ENCODE results near the gene ID3.
"Not testable (repeated sequence)": the region's sequence is repeated elsewhere in the genome, so short reads cannot be mapped to it uniquely, and the experiment has no call there.

Gene ID3

DNA sequence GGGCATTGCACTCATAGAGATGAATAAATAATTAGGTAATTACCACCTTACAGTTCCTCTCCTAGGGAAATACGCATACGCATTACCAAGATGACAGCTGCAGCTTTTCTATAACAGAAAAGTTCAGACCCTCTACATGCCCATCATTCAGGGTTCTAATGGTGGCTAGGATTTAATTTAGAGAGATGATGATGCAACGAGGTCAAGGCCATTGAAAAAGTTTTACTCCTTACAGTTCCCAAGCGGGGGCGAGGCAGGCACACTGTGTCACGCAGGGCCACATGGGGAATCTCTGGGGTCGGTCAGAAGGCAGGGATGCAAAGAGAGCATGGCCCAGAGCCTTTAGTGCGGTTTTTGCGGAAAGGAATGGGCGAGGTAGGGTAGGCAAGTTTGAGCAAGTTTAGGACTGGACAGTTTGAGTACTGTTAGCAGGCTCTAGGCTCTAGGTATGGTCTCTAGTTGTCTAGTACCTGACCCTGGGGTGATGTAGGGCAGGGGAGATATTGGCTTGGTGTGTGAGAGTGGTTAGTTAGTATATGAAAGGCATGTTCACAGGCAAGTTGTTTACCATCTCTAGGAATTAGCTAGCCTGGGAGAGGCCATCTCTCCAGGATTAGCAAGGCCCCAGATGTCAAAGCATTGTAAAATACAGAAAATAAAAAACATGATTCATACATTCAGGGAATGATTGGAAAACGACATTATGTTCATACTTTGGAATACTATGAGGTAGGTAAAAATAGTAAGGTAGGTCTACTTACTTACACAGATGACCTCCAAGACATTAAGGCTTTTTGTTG lies 29.6 kb upstream of the ID3 start:
- DNase-seq, result no peak

DNA sequence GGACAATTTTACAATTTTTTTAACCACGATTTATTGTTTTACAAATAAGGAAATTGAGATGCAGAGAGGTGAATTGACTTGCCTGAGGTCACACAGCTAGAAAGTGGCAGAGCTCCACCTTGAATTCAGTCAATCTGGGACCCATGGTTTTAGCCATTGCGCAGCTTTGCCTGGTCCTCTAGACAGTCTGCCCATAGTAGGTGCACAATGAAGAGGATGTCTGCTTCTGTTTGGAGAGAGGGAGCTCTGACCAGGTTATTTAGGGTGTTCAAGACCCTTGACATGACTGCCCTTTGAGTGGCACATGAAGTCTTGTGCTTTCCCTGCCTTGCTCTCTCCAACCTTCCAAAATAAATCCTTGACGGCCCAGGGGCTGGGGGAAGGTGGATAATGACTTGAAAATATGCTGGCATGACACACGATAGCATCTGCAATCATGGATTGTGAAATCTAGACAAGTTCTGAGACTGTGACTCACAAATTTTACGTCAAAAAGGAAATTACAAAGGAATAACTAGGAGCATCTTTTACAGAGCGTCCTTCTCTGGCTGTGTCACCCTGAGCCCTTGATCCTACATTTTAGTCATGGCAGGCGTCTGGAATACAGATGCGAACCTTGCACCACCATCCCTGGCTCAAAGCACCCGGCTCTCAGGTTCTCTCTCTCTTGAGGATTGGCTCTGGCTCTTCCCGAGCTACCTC lies 26.2 kb upstream of the ID3 start:
- no peak for DNase-seq

DNA sequence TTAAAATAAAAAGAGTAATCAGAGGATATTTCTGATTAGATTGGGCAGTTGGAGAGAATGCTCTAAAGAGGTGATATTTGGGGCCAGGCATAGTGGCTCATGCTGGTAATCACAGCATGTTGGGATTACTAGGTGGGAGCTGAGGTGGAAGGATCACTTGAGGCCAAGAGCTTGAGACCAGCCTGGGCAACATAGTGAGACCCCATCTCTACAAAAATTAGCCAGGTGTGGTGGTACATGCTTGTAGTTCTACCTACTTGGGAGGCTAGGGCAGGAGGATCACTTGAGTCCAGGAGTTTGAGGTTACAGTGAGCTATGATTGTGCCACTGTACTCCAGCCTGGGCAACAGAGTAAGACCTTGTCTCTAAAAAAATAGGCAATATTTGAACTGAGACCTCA lies 24.4 kb upstream of the ID3 start:
- DNase-seq, result not testable (repeated sequence)

DNA sequence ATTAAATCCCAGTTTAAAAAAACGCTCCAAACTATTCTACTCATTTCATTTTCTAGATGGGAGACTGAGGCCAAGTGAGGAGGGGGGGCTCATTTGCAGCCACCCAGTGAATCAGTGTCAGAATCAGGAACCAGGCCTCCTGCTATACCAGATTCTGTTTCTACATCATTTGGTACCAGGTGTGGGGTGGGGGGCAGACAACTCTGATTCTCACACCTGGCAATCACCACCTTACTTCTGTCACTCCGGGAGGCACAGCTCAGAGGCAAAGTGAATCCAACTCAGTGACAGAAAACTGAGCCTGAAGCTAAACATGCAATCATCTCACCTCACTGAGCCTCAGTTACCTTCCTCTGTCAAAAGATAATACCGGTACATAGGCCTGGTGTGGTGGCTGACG lies 23.5 kb upstream of the ID3 start:
- no peak for DNase-seq

DNA sequence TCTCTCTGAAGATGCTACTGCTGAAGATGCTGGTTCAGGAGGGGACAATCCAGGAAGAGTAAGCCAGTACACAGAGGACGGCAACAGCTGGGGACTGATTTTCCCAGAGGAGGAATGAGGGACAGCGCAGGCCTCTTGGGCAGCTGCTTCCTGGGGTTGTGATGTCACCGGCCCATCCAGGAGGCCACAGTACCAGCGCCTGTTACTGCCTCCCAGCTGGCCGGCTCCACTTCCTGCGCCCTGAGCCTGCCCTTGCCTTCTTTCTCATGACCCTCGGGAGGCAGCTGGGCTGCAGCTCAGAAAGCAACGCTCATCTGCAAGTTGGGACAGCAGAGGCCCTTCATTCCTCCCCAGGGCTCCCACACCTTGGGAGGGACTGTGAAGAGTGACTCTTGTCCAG lies 21.9 kb upstream of the ID3 start:
- no peak for DNase-seq

DNA sequence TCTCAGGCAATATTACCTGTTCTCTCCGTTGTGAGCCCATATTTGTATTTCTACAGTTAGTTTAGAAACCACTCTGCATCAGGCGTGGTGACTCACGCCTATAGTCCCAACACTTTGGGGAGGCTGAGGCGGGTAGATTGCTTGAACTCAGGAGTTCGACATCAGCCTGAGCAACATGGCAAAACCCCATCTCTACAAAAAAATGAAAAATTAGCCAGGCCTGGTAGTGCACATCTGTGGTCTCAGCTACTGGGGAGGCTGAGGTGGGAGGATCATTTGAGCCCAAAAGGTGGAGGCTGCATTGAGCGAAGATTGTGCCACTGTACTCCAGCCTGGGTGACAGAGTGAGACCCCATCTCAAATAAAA lies 19.7 kb upstream of the ID3 start:
- no peak for DNase-seq

DNA sequence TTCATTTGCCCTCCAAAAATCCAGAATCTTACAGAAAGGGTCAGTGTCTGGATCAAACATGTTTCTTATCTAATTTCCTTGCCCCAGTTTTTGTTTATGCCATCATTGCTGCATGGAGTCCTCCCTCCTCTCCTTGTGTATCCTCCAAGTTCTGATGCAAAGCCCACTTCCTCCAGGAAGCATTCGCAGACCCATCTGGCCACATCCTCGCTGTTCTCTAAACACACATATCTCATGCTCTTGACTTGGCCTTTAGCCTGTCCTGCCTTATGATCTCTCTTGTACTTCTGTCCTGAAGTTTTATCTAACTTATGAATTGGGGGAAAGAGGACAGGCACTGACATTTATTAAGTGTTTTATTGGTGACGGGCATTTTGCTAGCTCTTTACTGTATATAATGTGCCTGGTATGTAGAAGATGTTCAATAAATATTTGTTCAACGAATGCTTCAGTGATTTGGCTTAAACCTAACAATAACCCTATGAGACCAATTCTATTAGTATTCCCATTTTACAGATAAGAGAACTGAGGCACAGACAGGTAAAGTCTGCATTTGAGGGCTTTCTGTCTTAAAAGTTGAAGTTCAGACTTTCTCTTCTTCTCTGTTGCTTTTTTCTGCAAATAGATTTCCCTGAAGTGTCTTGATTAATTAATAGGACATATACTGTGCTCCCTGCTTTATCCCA lies 19.2 kb upstream of the ID3 start:
- DNase-seq, result no peak

DNA sequence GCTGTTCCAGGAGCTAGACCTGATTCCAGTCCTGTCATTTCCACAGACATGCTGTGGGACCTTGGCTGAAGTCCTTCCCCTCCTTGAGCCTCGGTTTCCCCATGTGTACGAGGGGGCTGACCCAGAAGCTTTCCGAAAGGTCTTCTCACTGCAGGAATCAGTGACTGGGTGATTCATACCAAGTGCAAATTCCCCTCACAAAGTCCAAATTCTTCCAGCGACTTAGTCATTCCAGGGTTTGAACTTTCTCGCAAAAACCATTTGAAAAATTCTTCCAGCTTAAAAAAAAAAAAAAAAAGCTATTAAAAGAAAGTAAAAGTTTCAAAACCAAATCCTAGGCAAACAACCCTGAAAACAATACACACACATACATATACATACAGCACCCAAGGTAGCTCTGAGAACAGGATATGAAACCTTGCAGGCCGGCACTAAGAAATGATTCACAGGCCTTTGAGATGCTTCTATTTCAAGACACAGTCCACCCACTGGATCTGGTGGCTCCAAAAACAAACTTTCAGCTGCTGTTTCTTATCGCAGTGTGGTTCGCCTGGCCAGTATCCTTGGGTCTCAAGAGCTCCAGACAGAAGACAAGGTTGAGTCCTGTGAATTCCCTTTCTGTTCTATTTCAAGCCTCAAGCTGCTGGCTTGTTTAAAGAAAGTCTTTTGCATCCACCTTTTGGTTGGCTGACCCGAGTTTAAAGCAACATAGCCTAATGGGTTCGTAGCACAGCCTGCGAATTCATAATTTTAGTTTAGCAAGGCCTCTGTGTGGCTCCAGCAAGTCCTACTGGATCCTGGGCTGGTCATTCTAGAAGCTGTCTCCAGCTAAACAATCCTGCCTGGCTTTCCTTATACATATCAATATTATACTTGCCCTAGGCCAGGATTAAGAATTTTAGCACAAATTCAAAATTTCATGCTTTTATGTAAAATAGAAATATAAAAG lies 18.0 kb upstream of the ID3 start:
- no peak for DNase-seq

DNA sequence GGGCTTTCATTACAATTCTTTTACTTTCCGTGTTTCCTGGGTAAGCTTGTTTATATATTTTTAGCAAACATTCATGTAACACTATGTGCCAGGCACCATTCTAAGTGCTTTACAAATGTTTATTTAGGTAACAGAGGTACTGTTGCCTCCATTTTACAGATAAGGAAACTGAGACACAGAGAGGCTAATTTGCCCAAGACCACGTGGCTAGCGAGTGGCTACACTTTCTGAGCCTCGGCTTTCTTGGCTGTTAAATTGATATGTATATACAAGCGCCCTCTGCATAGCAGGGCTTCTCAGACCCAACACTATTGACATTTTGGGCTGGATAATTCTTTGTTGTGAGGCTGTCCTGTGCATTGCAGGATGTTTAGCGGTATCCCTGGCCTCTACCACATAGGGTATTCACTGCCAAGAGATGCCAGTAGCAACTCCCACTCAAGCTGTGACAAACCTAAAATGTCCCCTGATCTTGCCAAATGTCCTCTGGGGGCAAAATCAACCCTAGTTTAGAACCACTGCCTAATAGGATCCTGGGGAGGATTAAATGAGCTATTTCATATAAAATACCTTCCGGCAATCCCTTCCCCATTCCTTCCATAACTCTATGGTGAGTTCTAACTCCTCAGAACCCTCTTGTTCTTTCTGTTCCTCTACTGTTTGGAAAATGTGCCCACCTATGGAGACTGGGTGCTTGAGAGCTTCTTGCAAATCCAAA lies 17.2 kb upstream of the ID3 start:
- DNase-seq, result no peak

DNA sequence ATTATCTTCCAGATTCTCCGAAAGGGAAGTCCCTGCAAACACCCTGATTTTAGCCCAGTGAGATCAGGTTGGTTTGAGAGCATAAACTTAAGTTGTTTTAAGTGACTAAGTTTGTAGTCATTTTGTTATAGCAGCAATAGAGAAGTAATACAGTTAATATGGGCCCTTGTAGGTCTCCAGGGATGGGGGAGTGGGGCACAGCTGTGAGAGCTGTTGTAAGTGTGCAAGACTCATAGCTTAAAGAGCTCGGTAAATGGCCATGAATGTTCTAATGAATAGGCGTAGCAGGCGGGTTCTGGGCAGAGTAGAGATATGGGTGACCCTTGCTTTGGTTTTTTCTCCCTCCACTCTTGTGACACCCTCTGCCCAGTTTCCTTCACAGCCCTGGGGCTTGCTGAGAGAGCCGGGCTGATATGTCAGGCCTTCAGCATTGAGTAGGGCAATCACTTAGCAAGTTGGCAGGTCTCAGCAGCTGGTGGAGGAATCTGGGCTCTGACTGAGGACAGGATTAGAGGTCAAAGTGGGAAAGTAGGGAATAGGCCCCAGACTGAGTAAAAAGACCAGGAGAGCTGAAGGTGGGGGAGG lies 16.0 kb upstream of the ID3 start:
- no peak for DNase-seq

DNA sequence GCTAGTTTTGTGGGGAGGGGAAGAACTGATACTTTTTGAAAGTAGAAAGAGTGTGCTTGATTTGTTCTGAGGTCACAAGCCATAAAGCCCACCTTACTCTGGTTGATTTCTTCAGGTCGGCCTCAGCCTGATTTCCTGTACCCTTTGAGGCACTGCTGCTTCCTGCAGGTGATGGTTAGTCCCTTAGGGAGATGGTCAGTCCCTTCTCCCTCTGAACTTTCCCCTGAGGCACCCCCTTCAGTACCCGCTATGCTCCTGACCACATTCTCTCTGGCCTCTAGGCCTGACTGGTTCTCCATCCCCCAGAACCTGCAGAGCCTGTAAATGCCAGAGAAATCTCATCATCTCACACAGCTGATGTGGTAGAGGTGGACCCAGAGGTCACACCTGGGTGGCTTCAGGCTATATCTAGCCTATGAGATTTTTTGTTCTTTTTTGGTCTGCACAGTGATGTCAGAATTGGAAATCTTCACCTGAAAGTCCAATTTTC lies 15.0 kb upstream of the ID3 start:
- DNase-seq, result no peak

DNA sequence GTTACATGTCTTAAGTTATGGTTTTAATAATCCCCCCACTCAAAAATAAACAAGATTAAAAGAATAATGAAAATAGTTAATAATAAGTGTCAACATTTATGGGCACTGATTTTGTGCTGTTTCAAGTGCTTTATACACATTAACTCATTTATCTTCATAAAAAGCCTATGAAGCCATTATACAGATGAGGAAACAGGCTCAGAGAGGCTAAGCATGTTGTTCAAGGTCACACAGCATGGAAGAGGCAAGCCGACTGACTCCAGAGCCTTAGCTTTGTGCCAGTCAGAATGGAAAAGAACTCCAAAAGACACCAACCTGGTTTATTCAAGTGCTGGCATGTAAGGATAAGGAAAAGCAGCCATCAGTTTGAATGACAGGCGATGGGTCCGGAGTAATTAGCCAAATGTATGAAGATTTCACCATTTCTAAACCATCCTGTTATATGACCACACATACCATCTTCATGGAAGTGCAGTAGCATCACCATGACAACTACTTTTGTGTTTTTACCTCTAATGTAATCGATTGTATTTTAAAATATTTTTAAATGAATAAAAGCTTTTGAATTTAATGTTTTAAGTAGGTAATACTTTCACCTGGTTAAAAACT lies 14.4 kb upstream of the ID3 start:
- DNase-seq, result no peak

DNA sequence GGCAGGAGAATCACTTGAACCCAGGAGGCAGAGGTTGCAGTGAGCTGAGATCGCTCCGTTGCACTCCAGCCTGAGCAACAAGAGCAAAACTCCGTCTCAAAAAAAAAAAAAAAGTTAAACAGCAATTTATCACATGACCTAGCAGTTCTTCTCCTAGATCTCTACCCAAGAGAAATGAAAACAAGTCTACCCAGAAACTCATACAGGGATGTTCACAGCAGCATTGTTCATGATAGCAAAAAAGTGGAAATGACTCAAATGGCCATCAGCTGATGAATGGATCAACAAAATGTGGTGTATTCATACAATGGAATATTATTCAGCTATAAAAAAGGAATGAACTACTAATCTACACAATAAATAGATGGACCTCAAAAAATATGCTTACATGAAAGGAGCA lies 12.2 kb upstream of the ID3 start:
- no peak for DNase-seq

DNA sequence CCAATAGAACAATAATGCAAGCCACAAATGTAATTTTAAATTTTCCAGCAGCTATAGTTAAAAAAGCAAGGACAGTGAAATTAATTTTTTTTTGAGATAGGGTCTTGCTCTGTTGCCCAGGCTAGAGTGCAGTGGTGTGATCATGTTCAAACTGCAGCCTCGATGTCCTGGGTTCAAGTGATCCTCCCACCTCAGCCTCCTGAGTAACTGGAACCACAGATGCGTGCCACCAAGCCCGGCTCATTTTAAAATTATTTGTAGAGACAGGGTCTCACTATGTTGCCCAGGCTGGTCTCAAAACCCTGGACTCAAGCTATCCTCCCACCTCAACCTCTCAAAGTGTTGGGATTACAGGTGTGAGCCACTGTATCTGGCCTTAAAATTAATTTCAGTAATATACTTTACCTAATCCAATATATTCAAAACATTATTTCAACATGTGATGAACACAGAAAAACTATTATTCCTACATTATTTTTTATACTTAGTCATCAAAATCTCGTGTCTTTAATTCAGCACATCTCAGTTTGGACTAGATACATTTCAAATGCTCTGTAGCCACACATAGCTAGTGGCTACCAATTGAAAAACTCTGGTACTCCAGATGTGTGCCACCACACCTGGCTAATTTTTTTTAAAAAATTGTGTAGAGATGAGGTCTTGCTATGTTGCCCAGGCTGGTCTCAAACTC lies 10.8 kb upstream of the ID3 start:
- DNase-seq, result no peak

DNA sequence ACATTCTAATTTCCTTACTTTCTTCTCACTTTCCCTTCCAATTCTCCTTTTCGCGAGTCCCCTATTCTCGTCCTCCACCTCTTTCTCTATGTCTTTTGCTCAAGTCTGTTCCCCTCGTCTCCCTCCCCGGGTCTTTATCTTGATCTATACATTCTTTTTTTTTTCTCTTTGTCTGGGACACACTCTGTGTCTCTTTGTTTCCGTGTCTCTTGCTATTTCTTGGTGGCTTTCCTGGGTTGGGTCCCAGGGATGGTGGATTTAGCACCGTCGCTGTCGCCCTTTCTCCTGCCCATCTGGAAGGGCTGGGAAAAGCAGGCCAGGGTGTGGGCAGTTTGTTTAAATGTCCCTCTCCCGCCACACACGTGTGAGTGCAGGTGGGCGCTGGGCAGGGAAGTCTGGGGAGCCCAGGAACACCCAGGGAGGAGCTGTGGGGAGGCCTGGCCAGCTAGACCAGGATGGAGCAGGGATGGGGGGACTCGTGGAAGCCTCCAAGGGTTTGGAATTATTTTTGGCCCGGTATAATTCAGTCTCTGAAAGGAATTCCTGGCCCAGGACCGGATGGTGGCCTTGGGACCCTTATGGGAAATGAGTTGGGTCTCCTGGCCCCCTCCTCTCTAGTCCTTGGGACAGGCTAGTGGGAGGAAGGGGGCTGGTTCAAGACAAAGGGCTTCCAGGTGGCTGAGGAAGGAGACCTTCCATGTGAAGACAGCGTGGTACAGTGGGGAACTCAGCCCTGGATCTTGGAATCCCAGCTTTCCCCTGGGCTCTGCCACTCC lies 9.5 kb upstream of the ID3 start:
- DNase-seq, result no peak

DNA sequence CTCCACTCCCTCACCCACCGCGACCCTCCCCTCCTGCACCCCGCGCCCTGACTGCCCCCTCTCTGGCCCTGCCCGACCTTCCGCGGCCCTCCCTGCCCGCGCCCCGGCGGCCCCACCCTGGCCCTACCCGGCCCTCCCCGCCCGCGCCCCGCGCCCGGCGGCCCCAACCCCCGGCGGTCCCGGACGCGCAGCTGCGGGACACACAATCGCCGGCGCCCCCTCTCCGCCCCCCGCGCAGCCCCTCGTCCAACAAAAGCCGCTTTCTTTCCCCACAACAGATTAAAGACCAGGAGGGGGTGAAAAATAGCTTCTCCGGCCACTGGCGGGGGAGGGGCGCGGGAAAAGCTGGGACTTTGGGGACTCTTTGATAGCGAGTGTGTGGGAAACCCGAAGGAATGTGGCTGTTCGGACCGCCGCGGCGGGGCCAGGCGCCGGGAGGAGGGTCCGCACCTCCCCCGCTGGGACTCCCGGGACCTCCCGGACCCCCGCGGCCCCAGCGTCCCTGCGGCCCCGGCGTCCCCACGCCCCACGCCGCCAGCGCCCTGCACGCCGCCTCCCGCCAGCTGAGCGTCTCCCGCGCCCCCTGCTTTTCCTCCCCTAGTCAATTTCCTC lies 8.8 kb upstream of the ID3 start:
- no peak for DNase-seq

DNA sequence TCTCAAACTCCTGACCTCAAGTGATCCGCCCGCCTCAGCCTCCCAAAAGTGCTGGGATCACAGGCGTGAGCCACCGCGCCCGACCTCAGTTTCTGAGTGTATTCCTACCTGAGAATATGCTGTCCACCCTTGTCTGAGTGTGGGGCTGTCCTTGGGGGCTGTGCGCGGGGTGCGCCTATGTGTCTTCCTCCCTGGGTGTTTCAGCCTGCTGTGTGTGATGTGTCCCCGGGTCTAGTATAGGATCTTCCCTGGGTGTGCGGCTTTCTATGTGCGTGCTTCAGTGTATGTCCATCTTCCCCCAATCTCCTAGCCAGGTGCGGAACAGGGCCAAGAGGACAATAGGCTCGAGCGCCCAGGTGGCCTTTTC lies 8.3 kb upstream of the ID3 start:
- no peak for DNase-seq

DNA sequence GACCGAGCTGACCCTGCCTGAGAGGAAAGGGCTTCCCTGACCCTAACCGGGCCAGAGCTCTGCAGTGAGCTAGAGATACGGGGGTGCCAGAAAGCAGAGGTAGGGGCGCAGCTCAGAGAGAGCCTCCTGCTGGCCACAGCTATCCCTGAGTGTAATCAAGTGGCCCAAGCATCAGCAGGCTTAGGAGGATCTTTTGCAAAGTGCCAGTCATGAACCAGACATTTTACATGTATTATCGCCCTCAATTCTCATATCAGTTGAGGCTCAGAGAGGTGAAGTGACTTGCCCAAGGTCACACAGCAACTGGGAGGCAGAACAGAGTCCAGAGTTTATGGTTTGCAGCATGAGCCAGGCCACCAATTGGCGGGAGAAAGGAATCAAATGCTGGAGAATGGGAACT lies 7.0 kb upstream of the ID3 start:
- no peak for DNase-seq

DNA sequence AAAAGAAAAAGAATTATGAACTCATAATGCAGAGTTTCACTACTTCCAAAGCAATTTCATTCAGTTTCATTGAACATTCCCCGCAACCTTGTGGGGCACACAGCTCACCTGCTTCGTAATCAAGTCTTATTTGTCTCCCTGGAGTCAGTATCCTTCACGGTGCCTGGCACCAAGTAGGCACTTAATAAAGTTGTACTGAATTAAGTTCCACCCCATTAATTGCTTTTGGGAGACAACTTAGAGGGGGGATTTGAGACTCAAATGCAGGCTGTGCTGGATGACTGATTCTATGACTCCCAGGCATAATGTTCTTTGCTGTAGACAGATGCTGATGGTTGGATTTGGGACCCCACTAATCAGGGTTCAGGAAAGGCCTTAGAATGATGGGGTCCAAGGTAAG lies 6.5 kb upstream of the ID3 start:
- no peak for DNase-seq
